ENCODE measurements around the gene GALNT6. TPM values are rescaled to one million over a fixed set of nuclear protein-coding genes. Genes with fewer than 3 reads are reported as not detected.

Gene GALNT6
- polyA plus RNA-seq, 2 of the 4 experiments (the other 2 are of a cell fraction): 3.6 to 4.3 TPM

GRCh38 chr12:51323317-51323960, 67.8 kb downstream of the GALNT6 start:
- Histone ChIP-seq H3K4me3 (no peak overlapping the region), H3K4me2 (no peak overlapping the region), H3K4me1 (peaks cover 41% of the 10 kb centered on the region), H3K27ac (0 out of 6 replicates have a peak overlapping the region, but pooled peaks of 1 of the 2 experiments have one; percentile 14), H3K9me3 (no peaks in the 10 kb centered on the region)
- POLR2A ChIA-PET: no interaction called here
- WGBS (ENCODE audit: missing lambda C conversion rate): 88% methylated on average over 14 of the region's 15 CpGs
- no peak for FAIRE-seq
- ATAC-seq: no peak; a peak in 1 of 6 replicates
- TF ChIP-seq RCOR1 (IDR thresholded peaks at IDR 0.05; ENCODE audit: low read depth, low read length) (no peak), RFX5 (IDR thresholded peaks at IDR 0.05) (no peak), ZSCAN20 (CRISPR knock-in tag; IDR thresholded peaks at IDR 0.05) (no peak), POLR2AphosphoS2 (conservative IDR thresholded peaks at IDR 0.05; ENCODE audit: low read length) (no peak), JUNB (IDR thresholded peaks at IDR 0.05) (no peak), EHF (CRISPR knock-in tag; IDR thresholded peaks at IDR 0.05) (no peak), KDM5A (IDR thresholded peaks at IDR 0.05) (no peak), NR3C1 (IDR thresholded peaks at IDR 0.05) (no peak)
- TF ChIP-seq, protein P1, sequence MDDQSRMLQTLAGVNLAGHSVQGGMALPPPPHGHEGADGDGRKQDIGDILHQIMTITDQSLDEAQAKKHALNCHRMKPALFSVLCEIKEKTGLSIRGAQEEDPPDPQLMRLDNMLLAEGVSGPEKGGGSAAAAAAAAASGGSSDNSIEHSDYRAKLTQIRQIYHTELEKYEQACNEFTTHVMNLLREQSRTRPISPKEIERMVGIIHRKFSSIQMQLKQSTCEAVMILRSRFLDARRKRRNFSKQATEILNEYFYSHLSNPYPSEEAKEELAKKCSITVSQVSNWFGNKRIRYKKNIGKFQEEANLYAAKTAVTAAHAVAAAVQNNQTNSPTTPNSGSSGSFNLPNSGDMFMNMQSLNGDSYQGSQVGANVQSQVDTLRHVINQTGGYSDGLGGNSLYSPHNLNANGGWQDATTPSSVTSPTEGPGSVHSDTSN (IDR thresholded peaks at IDR 0.05): no peak
- DNase-seq (ENCODE audit: low read depth in 1 of 2, low spot score in 1 of 2): no peak
- CTCF ChIA-PET: interaction anchor here (0.8 to 6.0 kb wide), 3 partner anchors 9 to 17 kb away, joined by 3 to 41 read pairs (median 3); no protein-coding TSS in a partner anchor

GRCh38 chr12:51322452-51322851, 68.8 kb downstream of the GALNT6 start:
- CTCF ChIA-PET: interaction anchor here (0.6 to 6.0 kb wide), 3 partner anchors 8 to 80 kb away, joined by 3 to 41 read pairs (median 3); no protein-coding TSS in a partner anchor
- FAIRE-seq (no peak), ATAC-seq (no peak), DNase-seq (ENCODE audit: low read depth in 1 of 2, low spot score in 1 of 2) (no peak)
- Histone ChIP-seq H3K9me3 (no peaks in the 10 kb centered on the region), H3K4me3 (no peak overlapping the region), H3K4me2 (no peak overlapping the region), H3K27ac (no peak overlapping the region), H3K4me1 (peaks cover 40% of the 10 kb centered on the region)
- WGBS (ENCODE audit: missing lambda C conversion rate): 90% methylated on average over 5 of the region's 5 CpGs
- TF ChIP-seq ZSCAN20 (CRISPR knock-in tag; IDR thresholded peaks at IDR 0.05): no peak
- POLR2A ChIA-PET: interaction anchor here (1.1 kb wide), 1 partner anchor 14 kb away, joined by 3 read pairs; no protein-coding TSS in a partner anchor

- DNase-seq (ENCODE audit: low read depth in 1 of 2, low spot score in 1 of 2) (no peak), ATAC-seq (no peak), FAIRE-seq (no peak)
- no peak for TF ChIP-seq HES2 (IDR thresholded peaks at IDR 0.05)
- no peak for TF ChIP-seq POLR2A (IDR thresholded peaks at IDR 0.05; ENCODE audit: low read length)
- TF ChIP-seq FOXS1 (CRISPR knock-in tag; IDR thresholded peaks at IDR 0.05): no peak
- TF ChIP-seq NFE2L2 (conservative IDR thresholded peaks at IDR 0.05; ENCODE audit: low read length): no peak
- TF ChIP-seq MAZ (IDR thresholded peaks at IDR 0.05; ENCODE audit: borderline replicate concordance, low read depth, low read length): no peak
- TF ChIP-seq NR3C1 (IDR thresholded peaks at IDR 0.05): no peak
- TF ChIP-seq JUNB (IDR thresholded peaks at IDR 0.05): no peak
- TF ChIP-seq NPAS2 (CRISPR knock-in tag; IDR thresholded peaks at IDR 0.05; ENCODE audit: borderline replicate concordance): no peak
- no peak for TF ChIP-seq CEBPB (IDR thresholded peaks at IDR 0.05)
- CTCF ChIA-PET: interaction anchor here (6.0 kb wide), 1 partner anchor 18 kb away, joined by 41 read pairs; no protein-coding TSS in a partner anchor
- Histone ChIP-seq H3K4me2 (no peak overlapping the region), H3K4me3 (no peak overlapping the region), H3K27ac (no peak overlapping the region), H3K4me1 (peaks cover 34% of the 10 kb centered on the region), H3K9me3 (no peaks in the 10 kb centered on the region)
- WGBS (ENCODE audit: missing lambda C conversion rate): 95% methylated on average over 3 of the region's 3 CpGs
- POLR2A ChIA-PET: interaction anchor here (1.1 kb wide), 1 partner anchor 13 kb away, joined by 3 read pairs; no protein-coding TSS in a partner anchor
Observed at GRCh38 chr12:51321882-51322281, 69.3 kb downstream of the GALNT6 start.

DNA sequence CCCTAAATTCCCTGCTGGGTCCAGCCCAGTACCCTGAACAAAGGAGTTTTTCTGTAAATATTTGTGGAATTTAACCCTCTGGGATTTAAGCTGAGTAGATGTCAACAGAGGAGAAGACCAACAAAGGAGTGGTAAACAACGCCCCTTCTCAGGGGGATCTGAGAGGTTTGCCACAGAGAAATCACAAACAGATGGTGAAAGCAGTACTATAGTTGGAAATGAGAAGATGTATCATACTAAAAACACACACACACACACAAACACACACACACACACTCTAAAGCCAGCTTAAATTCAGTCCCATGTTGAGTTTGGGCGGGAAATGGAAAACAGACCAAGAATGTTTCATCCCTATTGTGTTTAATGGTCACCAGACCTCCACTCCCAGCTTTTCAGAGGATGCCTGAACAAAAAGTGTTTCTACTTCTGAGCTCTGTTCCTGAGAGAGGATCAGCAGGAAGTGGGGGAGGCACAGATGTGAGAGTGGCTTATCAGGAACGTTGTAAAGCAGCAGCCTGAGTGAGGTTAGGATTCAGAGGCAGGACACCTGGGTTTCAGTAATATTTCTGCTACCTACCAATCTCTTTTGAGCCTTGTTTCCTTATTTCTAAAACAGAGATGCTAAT, 70.4 kb downstream of the GALNT6 start:
- H3K4me2 ChIP-seq: peak overlapping the region; percentile 51; the same call in 2 of the 3 replicates
- H3K4me1 ChIP-seq: peaks cover 28% of the 10 kb centered on the region
- H3K27ac ChIP-seq: peak overlapping the region; percentile 30 to 55; a peak in 5 of 6 replicates
- H3K4me3 ChIP-seq: no peak overlapping the region
- ChIA-PET POLR2A (interaction anchor here (0.7 to 0.9 kb wide), 2 partner anchors 12 to 20 kb away, joined by 3 read pairs; no protein-coding TSS in a partner anchor), CTCF (interaction anchor here (0.8 to 6.0 kb wide), 4 partner anchors 10 to 51 kb away, joined by 3 to 41 read pairs (median 5); no protein-coding TSS in a partner anchor)
- no peak for FAIRE-seq
- peak; percentile 43 to 86; a peak in 4 of 6 replicates for ATAC-seq
- 19% methylated on average over 3 of the region's 3 CpGs for WGBS (ENCODE audit: missing lambda C conversion rate)
- DNase-seq (ENCODE audit: low read depth in 1 of 2, low spot score in 1 of 2): peak in 1 of 2 experiments; percentile 79
- TF ChIP-seq NR3C1 (IDR thresholded peaks at IDR 0.05) (no peak), GATA3 (IDR thresholded peaks at IDR 0.05; ENCODE audit: borderline replicate concordance) (0 out of 2 replicates have a peak, but pooled peaks have one; percentile 33)
- no peaks in the 10 kb centered on the region for H3K9me3 ChIP-seq
